GM18526 (cell line): ENCODE data around the gene TMEM109.
A peak's percentile ranks its signal among the peaks of the same experiment; 100 is the strongest.

Experiments
- POLR2A ChIP-seq: IDR thresholded peaks from 3 replicates; pipeline ENCODE4 v1.6.1; 2011; ENCODE audit not compliant: insufficient read length; ENCODE audit errors: extremely low read depth

Gene TMEM109

DNA sequence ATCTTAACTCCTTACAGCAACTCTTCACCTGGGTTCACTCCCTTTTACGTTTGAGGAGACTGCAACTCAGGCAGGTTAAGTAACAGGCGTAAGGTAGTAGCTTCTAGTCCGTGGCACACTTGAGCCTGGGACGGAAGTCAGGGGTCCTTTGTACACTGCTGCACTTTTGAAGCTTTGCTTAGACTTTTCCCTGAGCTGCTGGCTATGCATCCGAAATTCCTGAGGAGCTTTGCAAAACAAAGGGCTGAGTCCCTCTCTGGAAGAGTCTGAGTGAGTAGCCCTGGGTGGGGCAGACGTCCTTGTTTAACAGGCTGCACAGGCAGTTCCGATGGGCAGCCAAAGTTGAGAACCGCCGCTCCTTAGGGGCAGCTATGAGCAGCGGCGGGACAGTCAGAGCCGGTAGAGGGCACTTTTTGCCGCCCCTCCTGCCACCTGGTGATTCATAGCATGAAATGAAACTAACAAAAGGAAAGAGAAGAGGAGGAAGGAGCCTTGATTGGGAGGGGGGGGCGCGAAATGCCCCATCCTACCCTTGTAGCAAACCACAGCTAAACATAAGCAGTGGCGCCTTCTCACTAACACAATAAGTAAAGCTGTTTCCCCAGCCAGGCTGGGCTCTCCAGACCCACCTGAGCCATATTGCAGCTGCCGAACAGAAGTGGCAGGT, 1.4 kb downstream of the TMEM109 start:
- no peak for TF ChIP-seq POLR2A

DNA sequence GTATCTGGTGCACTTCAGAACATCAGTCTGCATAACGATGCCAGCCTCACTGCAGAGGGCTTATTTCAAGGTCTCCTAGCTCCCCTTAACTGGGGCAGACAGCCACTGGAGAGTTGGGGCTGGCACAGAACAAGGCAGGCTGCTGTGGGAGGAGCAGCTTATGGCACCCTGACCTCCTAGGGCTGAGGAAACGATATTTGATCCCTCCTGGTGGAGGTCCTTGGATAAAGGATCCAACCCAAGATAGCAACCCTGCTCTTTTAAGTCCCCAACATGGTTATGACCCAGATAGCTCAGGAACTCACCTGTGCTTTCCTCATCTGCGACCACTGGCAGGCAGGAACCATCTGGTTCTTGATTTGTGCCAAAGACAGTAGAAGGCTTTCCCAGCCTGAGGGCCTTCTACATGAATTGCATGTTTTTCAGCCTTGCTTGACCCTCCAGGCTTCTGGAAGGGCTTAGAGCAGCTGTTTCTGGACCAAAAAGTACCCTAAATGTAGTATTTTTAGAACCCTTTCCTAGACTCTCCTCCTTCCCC, 2.8 kb downstream of the TMEM109 start:
- no peak for TF ChIP-seq POLR2A

GRCh38 chr11:60917267-60917666, 3.3 kb downstream of the TMEM109 start:
- TF ChIP-seq POLR2A = no peak

DNA sequence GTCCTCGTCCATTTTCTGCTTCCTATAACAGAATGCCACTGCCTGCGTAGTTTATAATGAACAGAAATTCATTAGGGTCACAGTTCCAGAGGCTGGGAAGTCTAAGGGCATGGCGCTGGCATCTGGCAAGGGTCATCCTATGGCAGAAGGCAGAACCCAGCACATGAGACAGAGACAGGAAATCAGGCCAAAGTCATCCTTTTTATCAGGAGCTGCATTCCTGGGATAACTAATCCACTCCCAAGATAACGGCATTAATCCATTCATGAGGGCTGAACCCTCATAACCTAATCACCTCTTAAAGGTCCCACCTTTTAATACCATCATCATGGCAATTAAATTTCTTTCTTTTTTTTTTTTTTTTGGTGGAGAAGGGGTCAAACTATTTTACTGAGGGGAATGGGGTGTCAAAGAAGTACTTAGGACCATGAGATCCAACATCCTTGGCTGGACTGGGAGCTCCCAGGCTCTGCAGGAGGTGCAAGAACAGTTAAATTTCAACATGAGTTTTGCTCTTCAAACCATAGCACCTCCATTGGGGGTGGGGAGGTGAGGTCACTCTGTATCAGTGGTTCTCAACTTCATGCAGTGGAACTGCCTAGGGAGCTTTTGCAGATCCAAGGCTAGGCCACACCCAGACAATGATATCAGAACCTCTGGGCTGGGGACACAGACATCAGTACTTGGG, 4.4 kb downstream of the TMEM109 start:
- TF ChIP-seq POLR2A = no peak

- no peak for TF ChIP-seq POLR2A
These were observed 4.9 kb downstream of the TMEM109 start for GRCh38 chr11:60918939-60919265.

DNA sequence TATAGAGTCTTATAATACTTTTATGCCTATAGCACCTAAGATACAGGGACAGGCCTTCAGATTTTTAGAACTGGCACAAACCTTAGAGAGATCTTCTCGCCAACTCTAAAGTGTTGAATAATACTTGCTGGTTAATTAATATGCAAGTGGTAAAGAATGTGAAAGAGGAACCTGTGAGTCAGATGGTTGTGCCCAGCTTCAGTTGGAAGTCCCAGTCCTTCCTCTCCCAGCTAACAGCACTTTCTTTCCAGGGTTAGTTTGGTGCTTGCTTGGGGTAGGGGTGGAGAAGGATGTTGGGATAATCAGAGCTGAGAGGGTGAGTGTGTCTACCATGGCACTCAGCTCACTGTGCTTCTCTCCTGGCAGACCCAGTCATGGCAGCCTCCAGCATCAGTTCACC, 5.4 kb downstream of the TMEM109 start:
- no peak for TF ChIP-seq POLR2A

DNA sequence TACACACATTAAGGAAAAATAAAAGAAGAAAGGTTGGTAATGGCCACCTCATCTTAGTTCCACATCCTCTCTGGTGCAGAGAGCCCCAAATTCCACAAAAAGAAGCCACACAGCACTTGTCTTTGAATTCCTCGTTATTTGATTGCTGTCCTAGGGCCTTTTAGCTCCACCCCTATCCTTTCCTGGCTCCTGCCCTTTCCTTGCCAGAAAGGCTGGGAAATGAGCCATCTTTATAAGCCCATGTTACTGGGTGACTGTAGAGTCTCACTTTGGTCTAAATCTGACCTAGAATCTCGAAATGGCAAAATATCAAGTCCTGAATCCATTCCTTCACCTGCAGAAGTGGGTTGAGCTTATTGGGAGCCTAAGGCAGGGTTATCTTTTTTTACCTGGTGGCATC, 6.0 kb downstream of the TMEM109 start:
- TF ChIP-seq POLR2A = no peak

- TF ChIP-seq POLR2A = no peak
These were observed 7.3 kb downstream of the TMEM109 start for GRCh38 chr11:60921259-60921658.

GRCh38 chr11:60921777-60922335, 7.9 kb downstream of the TMEM109 start:
- TF ChIP-seq POLR2A = no peak

GRCh38 chr11:60922906-60923305, 8.9 kb downstream of the TMEM109 start:
- TF ChIP-seq POLR2A = no peak

- TF ChIP-seq POLR2A = no peak
These were observed 9.4 kb downstream of the TMEM109 start for GRCh38 chr11:60923326-60923725.

- peak; percentile 8 for TF ChIP-seq POLR2A
These were observed 9.8 kb downstream of the TMEM109 start for GRCh38 chr11:60923800-60924109.

DNA sequence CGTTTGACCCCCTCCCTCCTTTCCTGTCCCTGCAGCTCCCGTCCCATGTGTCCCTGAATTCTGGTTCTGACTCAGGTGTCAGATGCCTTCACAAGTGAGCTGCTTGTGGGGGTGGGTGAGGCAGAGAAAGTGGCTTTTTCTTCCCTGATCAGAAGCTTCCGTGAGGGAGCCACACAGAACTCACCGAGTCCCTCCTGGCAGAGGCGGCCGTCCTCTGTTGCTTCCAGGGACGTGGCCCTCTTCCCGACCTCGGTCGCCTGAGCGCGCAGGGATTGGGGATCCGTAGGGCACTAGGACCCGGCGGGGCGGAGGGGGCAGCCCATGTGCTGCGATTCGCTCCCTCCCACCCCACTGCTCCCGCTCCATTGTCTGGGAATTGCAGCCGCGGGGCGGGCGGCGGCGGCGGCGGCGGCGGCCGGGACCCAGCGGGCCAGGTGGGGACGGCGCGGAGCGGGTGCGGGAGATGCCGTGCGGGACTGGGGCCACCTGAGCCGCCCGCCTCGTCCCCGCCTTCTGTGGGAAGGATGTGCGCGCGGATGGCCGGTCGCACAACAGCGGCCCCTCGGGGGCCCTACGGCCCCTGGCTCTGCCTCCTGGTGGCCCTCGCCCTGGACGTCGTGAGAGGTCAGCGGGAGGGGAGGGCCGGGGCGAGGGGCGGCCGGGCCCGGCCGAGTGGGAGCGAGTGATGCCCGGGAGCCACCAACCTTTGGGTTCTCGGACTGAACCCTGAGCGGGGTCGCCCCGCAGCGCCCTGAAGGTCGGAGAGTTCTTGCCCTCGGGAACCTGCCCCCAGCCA, 10.3 kb downstream of the TMEM109 start, which contains the start of gene TMEM132A:
Gene TMEM132A (plus strand): TSS at position 351 of the 796 bp plus-strand sequence. CDS start 174 bp downstream, at position 525.
- TF ChIP-seq POLR2A = no peak

DNA sequence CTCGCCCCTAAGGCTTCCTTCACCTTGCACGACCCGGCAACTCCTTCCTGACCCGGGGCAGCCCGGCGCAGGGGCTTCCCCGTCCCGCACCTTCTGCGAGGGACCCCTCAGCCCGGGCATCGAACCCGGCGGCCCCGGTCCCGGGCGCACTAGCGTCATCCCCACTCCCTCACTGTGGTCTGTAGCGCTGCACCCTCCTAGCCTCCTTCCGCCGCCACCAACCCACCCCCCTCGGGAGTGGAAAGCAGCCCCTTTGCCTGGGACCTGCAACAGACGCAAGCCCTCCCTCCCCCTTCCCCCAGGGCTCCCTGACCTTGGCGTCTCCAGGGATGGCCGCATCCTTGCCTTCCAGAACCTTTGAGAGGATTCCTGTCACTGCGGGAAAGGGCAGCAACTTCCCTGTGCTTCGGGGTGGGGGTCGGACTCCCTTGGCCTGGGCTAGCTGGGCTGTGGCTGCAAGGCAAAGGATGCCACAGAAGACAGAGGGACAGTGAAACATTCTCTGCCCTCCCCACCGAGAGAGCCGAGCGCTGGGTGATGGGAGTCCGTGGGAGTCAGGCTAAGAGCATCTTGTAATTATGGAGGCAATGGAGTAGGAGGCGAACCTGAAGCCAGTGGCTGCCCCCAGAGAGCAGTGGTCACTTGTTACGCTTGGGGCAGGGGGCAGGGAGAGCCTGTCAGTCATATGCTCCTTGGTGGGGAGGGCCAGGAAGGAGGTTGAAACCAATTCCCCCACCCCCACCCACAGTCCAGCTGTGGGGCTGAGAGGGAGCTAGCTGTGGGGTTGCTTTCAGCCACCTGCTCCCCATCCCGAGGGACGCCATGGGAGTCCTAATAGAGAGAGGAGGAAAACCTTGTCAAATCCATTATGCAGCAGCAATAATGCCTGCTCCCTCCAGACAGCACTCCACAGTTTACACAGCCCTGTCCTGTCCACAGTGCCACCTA, 11.2 kb downstream of the TMEM109 start:
- TF ChIP-seq POLR2A = no peak

DNA sequence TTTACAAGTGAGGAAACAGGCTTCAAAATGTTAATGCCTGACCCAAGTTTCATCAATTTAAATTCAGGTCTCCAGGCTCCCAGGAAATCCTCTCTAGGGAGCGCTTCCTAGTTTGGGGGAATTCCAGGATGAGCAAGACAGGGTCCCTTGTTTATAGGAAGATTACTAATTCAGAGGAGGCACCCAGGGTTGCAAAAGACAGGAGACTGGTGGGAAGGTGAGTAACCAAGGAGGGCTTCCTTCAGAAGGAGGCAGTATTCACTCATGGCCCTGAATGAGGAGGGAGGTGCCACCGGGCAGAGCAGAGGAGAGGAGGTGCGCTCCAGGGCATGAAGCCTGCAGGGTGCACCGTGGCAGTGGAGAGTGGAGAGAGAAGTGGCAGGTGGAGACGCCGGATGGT, 11.9 kb downstream of the TMEM109 start:
- no peak for TF ChIP-seq POLR2A
